Naive B cell (primary cell): Measurements from ENCODE around the gene TMEM191C. TPM values are rescaled to one million over a fixed set of nuclear protein-coding genes. Genes with fewer than 3 reads are reported as not detected.
"Not testable (repeated sequence)": the region's sequence is repeated elsewhere in the genome, so short reads cannot be mapped to it uniquely, and the experiment has no call there.

ENCODE experiments used
- ATAC-seq, 2 donors: fragments of 150-1000 bp; cut with Tn5 transposase; 2 replicates each; pipeline ENCODE4 v1.10.0; 2021; ENCODE audit warnings: low read depth in 2 of 2, mild to moderate bottlenecking in 2 of 2, moderate library complexity in 2 of 2
- DNase-seq: peaks from one replicate; pipeline ENCODE4 v3.0.0; 2022
- H3K27ac Mint-ChIP-seq, 6 donors: one replicate each; pipeline ENCODE4 v1.8.0; 2020 to 2022; ENCODE audit warnings: mild to moderate bottlenecking in 6 of 6, mixed read lengths in 6 of 6, moderate library complexity in 5 of 6, inconsistent platforms in 2 of 6
- H3K27me3 Mint-ChIP-seq, 3 donors: one replicate each; pipeline ENCODE4 v1.8.0; 2021 to 2022; ENCODE audit warnings: mixed read lengths in 3 of 3, mild to moderate bottlenecking in 1 of 3
- H3K36me3 Mint-ChIP-seq, 2 donors: one replicate each; pipeline ENCODE4 v1.8.0; 2020 to 2022; ENCODE audit warnings: mixed read lengths in 2 of 2, inconsistent platforms in 1 of 2, mild to moderate bottlenecking in 1 of 2
- H3K4me1 Mint-ChIP-seq, 3 donors: one replicate each; pipeline ENCODE4 v1.8.0; 2020 to 2022; ENCODE audit warnings: mixed read lengths in 3 of 3, inconsistent platforms in 1 of 3, mild to moderate bottlenecking in 1 of 3, moderate library complexity in 1 of 3
- H3K4me3 Mint-ChIP-seq, 8 donors: one replicate each; pipeline ENCODE4 v1.8.0; 2020 to 2022; ENCODE audit warnings: mild to moderate bottlenecking in 8 of 8, mixed read lengths in 8 of 8, moderate library complexity in 8 of 8, inconsistent platforms in 2 of 8
- H3K9me3 Mint-ChIP-seq, 7 donors: one replicate each; pipeline ENCODE4 v1.8.0; 2020 to 2022; ENCODE audit warnings: mixed read lengths in 7 of 7, mild to moderate bottlenecking in 5 of 7, inconsistent platforms in 2 of 7, moderate library complexity in 1 of 7
- polyA plus RNA-seq, 6 donors: library from polyadenylated mRNA; unstranded; fragments of 300-500 nt; fragmentation: Illumina TruSeq; gene quantifications; one replicate each; pipeline ENCODE4 v1.2.3, GENCODE V29; 2021; ENCODE audit warnings: low read depth in 6 of 6

Gene TMEM191C
- polyA plus RNA-seq, 6 donors from 2014 or later: 0.62 to 2.5 (median 1.6) TPM

DNA sequence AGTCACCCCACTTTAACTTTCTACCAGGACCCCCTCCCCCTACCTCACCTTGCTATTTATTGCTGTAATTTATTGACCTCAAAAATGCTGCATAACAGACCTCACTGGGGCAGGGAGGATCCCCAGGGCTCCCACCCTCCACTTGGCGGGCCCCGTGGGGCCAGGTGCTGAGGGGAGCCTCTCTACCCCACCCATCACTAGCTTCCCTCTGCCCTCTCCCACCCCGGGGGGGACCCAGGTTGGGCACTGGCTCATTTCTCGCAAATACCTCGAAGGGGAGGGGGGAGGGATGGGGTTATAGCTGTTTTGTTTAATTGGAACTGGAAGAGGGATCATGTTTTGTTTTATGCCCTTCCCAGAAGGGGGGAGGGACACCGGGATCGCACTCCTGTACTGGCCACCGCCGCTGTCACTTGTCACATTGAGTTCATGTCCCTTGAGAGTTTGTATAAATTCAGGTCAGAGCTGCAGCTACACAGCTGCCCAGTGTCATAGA, 16.3 kb upstream of the TMEM191C start:
- no peak for DNase-seq
- Mint-ChIP-seq H3K27me3 (no peaks in the 10 kb centered on the region), H3K9me3 (no peaks in the 10 kb centered on the region), H3K4me3 (no peak overlapping the region), H3K4me1 (no peaks in the 10 kb centered on the region), H3K27ac (no peak overlapping the region), H3K36me3 (no peaks in the 10 kb centered on the region)
- ATAC-seq: no peak

DNA sequence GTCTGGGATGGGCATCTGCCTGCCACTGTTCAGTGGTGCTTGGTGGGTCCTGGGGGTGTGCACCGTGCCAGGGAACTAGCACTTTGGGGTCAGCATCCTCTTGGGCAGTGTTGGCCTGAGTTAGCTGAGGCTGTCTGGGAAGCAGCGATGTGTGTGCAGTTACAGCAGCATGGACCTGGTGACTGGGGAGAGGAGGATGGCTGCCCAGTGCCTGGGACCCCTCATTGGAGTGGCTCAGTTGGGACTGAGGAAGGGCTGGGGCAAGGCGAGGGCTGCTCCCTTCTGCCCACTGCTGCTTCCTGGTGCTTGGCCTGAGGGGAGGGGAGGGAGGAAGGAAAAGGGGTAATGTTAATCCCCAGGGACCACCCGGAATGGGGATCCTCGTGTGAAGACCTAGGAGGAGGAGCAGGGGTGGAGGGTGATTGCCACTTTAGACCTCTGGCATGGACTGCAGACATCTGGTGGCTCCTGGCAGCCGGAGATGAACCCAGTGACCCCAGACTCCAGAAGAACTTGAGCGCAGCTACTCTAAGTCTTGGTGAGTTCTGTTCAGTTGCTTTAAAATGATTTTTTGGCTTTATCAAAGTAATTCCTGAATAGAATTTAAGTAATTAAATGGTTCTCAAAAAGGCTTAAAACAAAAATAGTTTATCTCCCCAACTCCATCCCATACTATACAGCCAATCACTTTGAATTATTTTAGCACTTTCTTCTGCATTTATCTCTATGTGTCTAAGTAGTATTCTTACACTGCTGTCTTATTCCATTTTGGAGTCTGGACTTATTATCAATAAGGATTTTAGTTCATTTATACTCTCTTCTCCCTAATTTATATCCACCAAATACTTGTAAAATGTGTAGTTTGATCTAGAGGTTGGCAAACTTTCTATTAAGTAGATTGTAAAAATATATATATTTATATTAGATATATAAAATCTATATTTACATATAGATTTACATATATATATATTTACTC, 15.4 kb upstream of the TMEM191C start:
- ATAC-seq (no peak), DNase-seq (no peak)
- H3K4me1 Mint-ChIP-seq: no peaks in the 10 kb centered on the region
- no peak overlapping the region for H3K4me3 Mint-ChIP-seq
- H3K27me3 Mint-ChIP-seq: no peaks in the 10 kb centered on the region
- no peaks in the 10 kb centered on the region for H3K36me3 Mint-ChIP-seq
- H3K27ac Mint-ChIP-seq: no peak overlapping the region
- no peaks in the 10 kb centered on the region for H3K9me3 Mint-ChIP-seq

DNA sequence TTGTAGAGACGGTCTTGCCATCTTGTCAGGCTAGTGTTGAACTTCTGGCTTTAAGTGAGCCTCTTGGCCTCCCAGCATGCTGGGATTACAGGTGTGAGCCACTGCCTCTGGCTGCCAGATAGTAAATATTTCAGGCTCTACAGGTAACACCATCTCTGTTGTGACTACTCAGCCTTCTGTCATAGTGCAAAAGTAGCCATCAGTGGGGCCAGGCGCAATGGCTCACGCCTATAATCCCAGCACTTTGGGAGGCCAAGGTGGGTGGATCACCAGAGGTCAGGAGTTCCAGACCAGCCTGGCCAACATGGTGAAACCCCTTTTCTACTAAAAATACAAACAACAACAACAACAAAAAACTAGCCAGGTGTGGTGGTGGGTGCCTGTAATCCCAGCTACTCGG, 14.5 kb upstream of the TMEM191C start:
- H3K4me1 Mint-ChIP-seq, H3K27ac Mint-ChIP-seq, H3K9me3 Mint-ChIP-seq, H3K27me3 Mint-ChIP-seq, H3K4me3 Mint-ChIP-seq, H3K36me3 Mint-ChIP-seq, DNase-seq, ATAC-seq: not testable (repeated sequence)

DNA sequence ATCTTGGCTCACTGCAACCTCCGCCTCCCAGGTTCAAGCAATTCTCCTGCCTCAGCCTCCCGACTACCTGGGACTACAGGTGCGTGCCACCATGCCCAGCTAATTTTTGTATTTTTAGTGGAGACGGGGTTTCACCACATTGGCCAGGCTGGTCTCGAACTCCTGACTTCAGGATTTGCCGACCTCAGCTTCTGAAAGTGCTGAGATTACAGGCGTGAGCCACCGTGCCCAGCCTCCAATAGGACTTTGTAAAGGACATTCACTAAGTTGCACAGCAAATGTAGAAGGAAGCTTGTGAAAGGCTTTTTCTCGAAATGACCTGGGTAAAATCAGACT, 12.2 kb upstream of the TMEM191C start:
- not testable (repeated sequence) for H3K9me3 Mint-ChIP-seq, ATAC-seq, H3K4me1 Mint-ChIP-seq, DNase-seq, H3K27ac Mint-ChIP-seq, H3K36me3 Mint-ChIP-seq, H3K4me3 Mint-ChIP-seq, H3K27me3 Mint-ChIP-seq

DNA sequence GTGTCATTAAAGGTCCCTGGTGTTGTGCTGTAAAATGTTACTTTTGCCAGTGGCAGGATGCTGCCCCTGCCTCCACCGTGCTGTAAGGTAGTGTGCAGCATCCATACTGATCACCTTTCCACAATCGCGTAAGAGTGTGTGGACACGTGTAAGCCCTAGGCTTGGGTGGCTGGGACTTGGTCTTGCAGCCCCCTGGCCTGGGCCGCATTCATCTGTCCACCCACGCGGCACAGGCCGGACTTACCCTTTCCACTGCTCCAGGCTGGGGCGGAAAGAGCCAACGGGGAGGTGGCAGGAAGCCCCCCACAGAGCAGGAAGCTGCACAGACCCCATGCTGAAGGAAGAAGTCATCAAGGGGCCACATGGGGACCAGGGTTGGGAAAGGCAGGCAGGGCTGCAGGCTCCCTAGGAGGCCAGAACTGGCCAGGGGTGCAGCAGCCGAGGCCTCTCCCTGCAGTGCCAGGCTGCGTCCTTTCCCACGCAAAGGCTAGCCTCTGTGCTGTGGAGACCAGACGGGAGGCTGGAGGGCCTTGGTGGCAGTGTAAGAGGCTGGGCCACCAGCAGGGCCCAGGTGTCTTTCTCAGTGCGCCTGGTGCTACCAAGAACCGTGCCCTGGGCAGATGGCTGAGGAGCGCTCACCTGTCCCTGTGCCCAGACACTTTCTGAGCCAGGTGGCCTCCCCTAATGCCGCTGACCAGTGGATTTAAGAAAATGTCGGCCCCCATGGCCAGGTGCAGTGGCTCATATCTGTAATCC, 11.7 kb upstream of the TMEM191C start:
- no peak for ATAC-seq
- H3K9me3 Mint-ChIP-seq: no peaks in the 10 kb centered on the region
- no peak for DNase-seq
- no peak overlapping the region for H3K4me3 Mint-ChIP-seq
- no peaks in the 10 kb centered on the region for H3K4me1 Mint-ChIP-seq
- no peaks in the 10 kb centered on the region for H3K27me3 Mint-ChIP-seq
- H3K36me3 Mint-ChIP-seq: no peaks in the 10 kb centered on the region
- H3K27ac Mint-ChIP-seq: no peak overlapping the region

DNA sequence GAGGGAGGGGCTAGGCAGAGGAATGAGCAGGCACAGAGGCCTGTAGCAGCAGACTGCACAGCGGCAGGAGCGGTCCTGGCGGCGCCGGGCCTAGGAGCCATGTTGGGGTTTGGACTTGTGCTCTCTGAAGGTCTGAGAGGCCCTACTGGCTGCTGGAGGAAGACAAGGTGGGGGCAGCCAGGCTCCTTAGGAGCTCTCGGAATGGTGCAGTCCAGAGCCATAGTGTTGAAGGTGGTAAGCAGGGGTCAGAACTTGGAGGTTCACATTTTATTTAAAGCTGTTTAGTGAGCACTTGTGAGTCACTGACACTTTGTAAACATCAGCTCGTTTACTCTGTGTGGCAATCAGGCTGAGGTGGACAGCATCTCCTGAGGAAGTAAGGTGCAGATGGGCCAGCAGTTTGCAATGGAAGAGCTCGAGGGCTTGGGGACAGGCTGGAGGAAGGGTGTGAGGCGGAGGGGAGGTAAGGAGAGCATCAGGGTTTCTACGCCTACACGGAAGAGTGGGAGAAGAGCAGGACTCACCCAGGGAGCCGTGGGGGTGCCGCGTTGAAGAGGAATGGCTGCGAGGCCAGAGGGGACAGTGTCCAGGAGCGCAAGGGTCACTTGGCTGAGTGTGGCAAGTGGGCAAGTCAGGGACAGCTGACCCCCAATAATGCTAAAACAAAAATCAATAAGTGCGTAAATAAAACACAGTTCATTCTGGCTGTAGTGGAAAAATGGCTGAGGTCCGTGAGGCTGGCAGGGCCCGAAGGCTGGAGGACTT, 10.0 kb upstream of the TMEM191C start:
- H3K9me3 Mint-ChIP-seq: no peaks in the 10 kb centered on the region
- H3K4me3 Mint-ChIP-seq: peak overlapping the region in 1 of 8 donors; percentile 40
- peak overlapping the region in 2 of 6 donors; percentile 56 to 87 for H3K27ac Mint-ChIP-seq
- DNase-seq (no peak), ATAC-seq (no peak)
- no peaks in the 10 kb centered on the region for H3K36me3 Mint-ChIP-seq
- H3K4me1 Mint-ChIP-seq: no peaks in the 10 kb centered on the region
- H3K27me3 Mint-ChIP-seq: no peaks in the 10 kb centered on the region

DNA sequence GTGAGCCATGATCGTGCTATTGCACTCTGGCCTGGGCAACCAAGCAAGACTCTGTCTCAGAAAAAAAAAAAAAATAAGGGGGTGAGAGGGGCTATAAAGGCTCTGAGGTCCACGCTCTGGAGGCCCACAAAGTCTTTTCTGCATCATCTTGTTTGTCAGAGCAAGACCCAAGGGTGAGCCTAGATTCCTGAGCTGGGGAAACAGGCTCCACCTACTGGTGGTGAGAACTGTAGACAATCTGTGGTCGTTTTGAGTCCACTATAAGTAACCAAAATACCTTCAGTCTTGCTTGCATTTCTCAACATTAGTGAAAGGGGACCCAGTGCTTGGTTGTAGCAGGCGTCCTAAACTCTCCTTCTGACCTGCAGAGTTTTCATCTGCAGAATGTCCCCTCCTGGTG, 4.5 kb upstream of the TMEM191C start:
- not testable (repeated sequence) for H3K4me1 Mint-ChIP-seq, H3K9me3 Mint-ChIP-seq

DNA sequence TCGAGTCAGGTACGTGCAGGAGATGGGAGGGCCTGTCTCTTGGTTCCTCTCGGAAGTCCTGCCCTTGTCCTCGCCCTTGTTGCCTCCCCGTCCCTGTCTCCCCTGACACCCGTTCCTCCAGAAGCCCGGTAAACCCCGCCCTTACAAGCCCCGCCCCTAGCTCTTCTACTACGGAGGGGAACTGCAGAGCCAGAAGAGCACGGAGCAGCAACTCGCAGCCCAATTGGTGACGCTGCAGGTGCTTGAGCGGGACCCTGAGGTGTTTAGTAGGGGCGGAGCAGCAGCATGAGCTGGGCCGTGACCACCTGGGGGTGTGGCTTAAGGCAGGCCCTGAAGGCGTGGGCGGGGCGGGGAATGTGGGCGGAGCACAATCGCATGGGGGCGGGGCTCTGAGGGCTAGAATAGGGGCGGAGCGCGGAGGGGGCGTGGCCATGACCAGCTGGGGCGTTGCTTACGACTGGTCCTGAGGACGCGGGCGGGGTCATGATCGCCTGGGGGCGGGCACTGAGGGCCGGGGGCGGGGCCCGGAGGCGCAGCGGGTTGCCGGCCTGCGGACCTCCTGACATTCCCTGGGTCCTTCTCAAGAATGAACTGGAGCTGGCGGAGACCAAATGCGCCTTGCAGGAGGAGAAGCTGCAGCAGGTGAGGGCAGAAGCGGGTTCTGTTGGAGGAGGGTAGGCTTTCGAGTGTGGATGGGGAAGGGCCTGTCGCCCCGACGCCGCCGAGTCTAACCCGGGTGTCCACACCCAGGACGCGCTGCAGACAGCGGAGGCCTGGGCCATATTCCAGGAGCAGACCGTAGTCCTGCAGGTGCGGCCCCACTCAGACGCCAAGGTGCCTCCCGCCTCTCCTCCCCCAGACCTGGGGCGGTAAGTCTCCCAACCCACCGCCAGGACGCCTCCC, 1.3 kb downstream of the TMEM191C start:
- not testable (repeated sequence) for H3K27me3 Mint-ChIP-seq, H3K9me3 Mint-ChIP-seq, H3K4me1 Mint-ChIP-seq, H3K36me3 Mint-ChIP-seq
- DNase-seq (peak; percentile 88), ATAC-seq (peak; percentile 83 to 85)
- Mint-ChIP-seq H3K27ac (peak overlapping the region; percentile 87 to 99 (median 98)), H3K4me3 (peak overlapping the region; percentile 86 to 97 (median 93))

More for the DNA sequence above, 4.5 kb upstream of the TMEM191C start:
- ATAC-seq, H3K36me3 Mint-ChIP-seq, DNase-seq, H3K27me3 Mint-ChIP-seq, H3K27ac Mint-ChIP-seq, H3K4me3 Mint-ChIP-seq: not testable (repeated sequence)

DNA sequence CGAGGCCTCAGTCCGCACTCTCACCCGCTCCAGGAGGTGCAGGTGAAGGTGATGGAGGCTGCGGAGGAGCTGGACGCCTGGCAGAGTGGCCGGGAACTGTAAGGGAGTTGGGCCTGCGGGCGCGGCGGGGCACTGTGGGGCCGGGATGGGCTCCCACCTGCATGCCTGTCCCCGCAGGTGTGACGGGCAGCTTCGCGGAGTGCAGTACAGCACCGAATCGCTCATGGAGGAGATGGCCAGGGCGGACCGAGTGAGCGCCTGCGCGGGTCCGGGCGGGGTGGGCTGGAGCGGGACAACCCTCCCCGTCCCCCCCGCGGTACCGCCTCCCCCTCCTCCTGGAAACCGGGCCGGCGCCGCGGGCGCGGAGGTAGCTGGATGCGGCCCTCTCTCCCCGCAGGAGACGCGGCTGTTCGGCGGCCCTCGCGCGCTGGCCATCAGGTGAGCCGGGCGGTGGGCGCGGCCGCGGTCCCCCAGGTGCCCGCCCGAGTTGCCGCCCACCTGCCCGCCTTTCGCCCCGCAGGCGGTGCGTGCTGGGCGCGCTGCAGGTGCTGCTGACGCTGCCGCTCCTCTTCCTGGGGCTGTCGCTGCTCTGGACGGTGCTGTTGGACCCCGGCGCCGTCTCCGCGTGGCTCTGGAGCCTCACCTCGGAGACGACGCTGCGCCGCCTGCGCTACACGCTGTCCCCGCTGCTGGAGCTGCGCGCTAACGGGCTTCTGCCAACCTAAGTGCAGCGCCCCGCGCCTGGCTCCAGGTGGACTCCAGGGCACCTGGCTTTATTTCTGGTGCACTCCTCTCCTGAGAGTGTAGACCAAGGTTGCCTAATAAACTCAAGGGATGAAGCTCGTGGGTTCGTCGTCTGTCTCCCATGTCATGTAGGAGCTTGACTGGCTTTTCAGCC, 2.2 kb downstream of the TMEM191C start:
- H3K27me3 Mint-ChIP-seq, DNase-seq, ATAC-seq, H3K4me1 Mint-ChIP-seq, H3K36me3 Mint-ChIP-seq, H3K27ac Mint-ChIP-seq, H3K9me3 Mint-ChIP-seq, H3K4me3 Mint-ChIP-seq: not testable (repeated sequence)

DNA sequence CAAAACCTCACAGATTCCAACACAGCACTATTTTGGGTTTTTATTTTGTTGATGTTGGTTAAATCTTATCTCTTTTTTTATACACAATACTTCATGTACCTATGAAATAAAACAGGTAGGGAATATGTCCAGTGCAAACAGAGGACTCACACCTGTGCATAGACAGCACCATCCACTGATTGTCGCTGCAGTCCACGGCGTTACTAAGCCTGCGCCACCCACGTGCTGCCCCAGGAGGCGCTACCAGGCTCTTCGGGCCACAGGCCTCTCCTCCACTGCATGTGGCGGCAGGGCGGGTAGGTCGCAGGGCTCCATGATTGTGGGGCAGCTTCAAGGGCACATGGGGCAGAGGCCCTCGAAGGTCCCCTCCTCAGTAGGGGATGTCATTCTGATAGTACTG, 5.8 kb downstream of the TMEM191C start:
- H3K27me3 Mint-ChIP-seq, H3K9me3 Mint-ChIP-seq, H3K36me3 Mint-ChIP-seq, ATAC-seq, H3K4me3 Mint-ChIP-seq, H3K4me1 Mint-ChIP-seq, H3K27ac Mint-ChIP-seq, DNase-seq: not testable (repeated sequence)

DNA sequence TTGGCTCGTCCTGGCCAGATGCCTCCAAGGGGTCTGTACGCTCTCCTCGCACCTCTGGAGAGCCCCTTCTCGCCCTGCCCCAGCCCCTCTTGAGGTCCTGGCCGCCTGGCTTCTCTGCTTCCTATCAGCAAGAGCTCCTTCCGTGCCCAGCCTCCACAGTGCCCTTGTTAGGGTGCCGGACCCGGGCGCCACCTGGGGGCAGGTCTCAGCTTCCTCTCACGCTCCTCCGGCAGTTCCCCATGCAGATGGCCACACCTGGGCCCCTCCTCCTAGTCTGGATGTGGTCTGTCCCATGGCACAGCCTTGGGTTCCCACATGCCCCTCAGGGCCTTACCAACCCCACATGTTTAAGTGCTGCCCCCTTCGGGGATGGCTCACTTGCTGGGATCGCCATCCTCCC, 6.5 kb downstream of the TMEM191C start:
- H3K27me3 Mint-ChIP-seq, H3K4me3 Mint-ChIP-seq, H3K4me1 Mint-ChIP-seq, H3K27ac Mint-ChIP-seq, H3K9me3 Mint-ChIP-seq, DNase-seq, ATAC-seq, H3K36me3 Mint-ChIP-seq: not testable (repeated sequence)

DNA sequence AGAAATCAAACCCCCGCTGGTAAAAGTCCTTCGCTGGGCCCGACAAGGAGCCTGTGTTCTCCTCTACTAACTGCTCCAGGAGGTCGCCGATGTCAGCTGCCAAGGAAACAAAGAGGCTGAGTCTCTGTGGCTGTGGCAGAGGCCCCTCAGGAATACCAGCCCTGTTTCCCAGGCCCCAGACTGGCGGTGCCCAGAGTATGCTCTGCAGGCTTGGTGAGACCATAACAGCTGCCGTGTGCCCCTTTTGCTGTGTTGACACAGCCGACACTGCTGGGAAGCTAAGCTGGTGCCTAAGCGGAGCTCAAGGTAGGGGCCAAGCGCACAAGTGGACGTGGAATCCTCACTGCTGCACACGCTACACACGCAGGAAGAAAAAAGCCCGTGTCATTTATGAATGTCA, 16.9 kb downstream of the TMEM191C start:
- not testable (repeated sequence) for H3K36me3 Mint-ChIP-seq, H3K9me3 Mint-ChIP-seq, H3K4me3 Mint-ChIP-seq, ATAC-seq, H3K4me1 Mint-ChIP-seq, H3K27ac Mint-ChIP-seq, H3K27me3 Mint-ChIP-seq, DNase-seq
